ENCODE results near the gene SLC39A9. TPM values are rescaled to one million over a fixed set of nuclear protein-coding genes. Genes with fewer than 3 reads are reported as not detected.

Gene SLC39A9
- total and polyA plus RNA-seq, 10 of the 15 experiments (the other 5 are each of a cell fraction or from before 2014, with no cell fraction given) = 19.9 to 109 (median 46.9) TPM

- Histone ChIP-seq H3K4me1 (ENCODE audit: control insufficient read depth, insufficient read depth, low read length) (peaks cover 4% of the 10 kb centered on the region; the same call in 1 of the 2 replicates), H2AFZ (ENCODE audit: control insufficient read depth, low read depth, low read length) (no peak overlapping the region), H3K4me2 (ENCODE audit: control insufficient read depth, insufficient read depth) (no peak overlapping the region), H3K27me3 (replicated peaks in 1 of 2; ENCODE audit: control insufficient read depth in 2 of 2, insufficient read depth in 2 of 2, low read length in 1 of 2) (no peaks in the 10 kb centered on the region), H3K4me3 (no peak overlapping the region), H3K36me3 (ENCODE audit: control insufficient read depth in 2 of 2, insufficient read depth in 2 of 2, low read length in 1 of 2) (peaks cover 2 to 14% of the 10 kb centered on the region in 2 experiments), H3K9ac (ENCODE audit: control insufficient read depth, insufficient read depth, low read length) (no peak overlapping the region), H3K79me2 (ENCODE audit: control insufficient read depth, insufficient read depth, low read length) (no peaks in the 10 kb centered on the region; the same call in none of the 2 replicates), H3K27ac (ENCODE audit: control insufficient read depth, insufficient read depth) (no peak overlapping the region), H3K9me3 (replicated peaks; ENCODE audit: control insufficient read depth, insufficient read depth, low read length) (no peaks in the 10 kb centered on the region), H4K20me1 (ENCODE audit: control insufficient read depth, insufficient read depth) (no peaks in the 10 kb centered on the region)
- BruUV-seq (replicated peaks) = no TSS peak
- DNase-seq (ENCODE audit: low read depth, low spot score) = no peak
- ATAC-seq = no peak
- CTCF ChIA-PET = interaction anchor here (1.1 to 2.3 kb wide), 4 partner anchors 16 to 314 kb away, joined by 3 to 15 read pairs (median 4); no protein-coding TSS in a partner anchor
- RAD21 ChIA-PET (ENCODE audit: unreplicated experiment) = interaction anchor here (1.7 to 3.1 kb wide), 4 partner anchors 16 to 137 kb away, joined by 4 to 18 read pairs (median 8); partner anchors contain the start of genes ERH and SLC39A9
- SMC1A ChIA-PET (ENCODE audit: uncharacterized antibody, unreplicated experiment) = interaction anchor here (0.7 to 3.6 kb wide), 8 partner anchors 14 to 184 kb away, joined by 3 to 22 read pairs (median 8); partner anchors contain the start of genes ERH and SLC39A9
- in situ Hi-C loops (cut with MboI) = no loop called here
- WGBS (ENCODE audit: insufficient coverage, insufficient replicate concordance, low lambda C conversion rate, missing lambda C conversion rate) = 97% methylated on average over 5 of the region's 5 CpGs
- POLR2A ChIA-PET = interaction anchor here (0.6 to 2.9 kb wide), 3 partner anchors 19 to 52 kb away, joined by 3 to 22 read pairs (median 3); partner anchors contain the start of genes ERH and SLC39A9
- FAIRE-seq = no peak
- intact Hi-C loops (cut with micrococcal nuclease; ENCODE audit: unreplicated experiment) = loop anchor here (2.0 kb wide), 1 partner anchor 43 kb away; no protein-coding TSS in a partner anchor
- no peak for TF ChIP-seq RB1 (IDR thresholded peaks at IDR 0.05; ENCODE audit: borderline replicate concordance)
- no peak for TF ChIP-seq ZNF592 (IDR thresholded peaks at IDR 0.05)
- TF ChIP-seq BCLAF1 (IDR thresholded peaks at IDR 0.05) = no peak
- TF ChIP-seq ZBTB40 (IDR thresholded peaks at IDR 0.05; ENCODE audit: borderline replicate concordance) = no peak
- TF ChIP-seq NBN (IDR thresholded peaks at IDR 0.05) = no peak
- TF ChIP-seq DPF2 (IDR thresholded peaks at IDR 0.05) = no peak
- TF ChIP-seq EED (IDR thresholded peaks at IDR 0.05; ENCODE audit: low read depth) = no peak
- TF ChIP-seq KLF5 (IDR thresholded peaks at IDR 0.05; ENCODE audit: partially characterized antibody) = no peak
- TF ChIP-seq JUNB (IDR thresholded peaks at IDR 0.05) = no peak
Measured at GRCh38 chr14:69443296-69443805, 44.9 kb downstream of the SLC39A9 start.
